ENCODE data around the gene GPRC5C.
"Not testable (repeated sequence)": the region's sequence is repeated elsewhere in the genome, so short reads cannot be mapped to it uniquely, and the experiment has no call there.

The GPRC5C gene, protein sequence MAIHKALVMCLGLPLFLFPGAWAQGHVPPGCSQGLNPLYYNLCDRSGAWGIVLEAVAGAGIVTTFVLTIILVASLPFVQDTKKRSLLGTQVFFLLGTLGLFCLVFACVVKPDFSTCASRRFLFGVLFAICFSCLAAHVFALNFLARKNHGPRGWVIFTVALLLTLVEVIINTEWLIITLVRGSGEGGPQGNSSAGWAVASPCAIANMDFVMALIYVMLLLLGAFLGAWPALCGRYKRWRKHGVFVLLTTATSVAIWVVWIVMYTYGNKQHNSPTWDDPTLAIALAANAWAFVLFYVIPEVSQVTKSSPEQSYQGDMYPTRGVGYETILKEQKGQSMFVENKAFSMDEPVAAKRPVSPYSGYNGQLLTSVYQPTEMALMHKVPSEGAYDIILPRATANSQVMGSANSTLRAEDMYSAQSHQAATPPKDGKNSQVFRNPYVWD

DNA sequence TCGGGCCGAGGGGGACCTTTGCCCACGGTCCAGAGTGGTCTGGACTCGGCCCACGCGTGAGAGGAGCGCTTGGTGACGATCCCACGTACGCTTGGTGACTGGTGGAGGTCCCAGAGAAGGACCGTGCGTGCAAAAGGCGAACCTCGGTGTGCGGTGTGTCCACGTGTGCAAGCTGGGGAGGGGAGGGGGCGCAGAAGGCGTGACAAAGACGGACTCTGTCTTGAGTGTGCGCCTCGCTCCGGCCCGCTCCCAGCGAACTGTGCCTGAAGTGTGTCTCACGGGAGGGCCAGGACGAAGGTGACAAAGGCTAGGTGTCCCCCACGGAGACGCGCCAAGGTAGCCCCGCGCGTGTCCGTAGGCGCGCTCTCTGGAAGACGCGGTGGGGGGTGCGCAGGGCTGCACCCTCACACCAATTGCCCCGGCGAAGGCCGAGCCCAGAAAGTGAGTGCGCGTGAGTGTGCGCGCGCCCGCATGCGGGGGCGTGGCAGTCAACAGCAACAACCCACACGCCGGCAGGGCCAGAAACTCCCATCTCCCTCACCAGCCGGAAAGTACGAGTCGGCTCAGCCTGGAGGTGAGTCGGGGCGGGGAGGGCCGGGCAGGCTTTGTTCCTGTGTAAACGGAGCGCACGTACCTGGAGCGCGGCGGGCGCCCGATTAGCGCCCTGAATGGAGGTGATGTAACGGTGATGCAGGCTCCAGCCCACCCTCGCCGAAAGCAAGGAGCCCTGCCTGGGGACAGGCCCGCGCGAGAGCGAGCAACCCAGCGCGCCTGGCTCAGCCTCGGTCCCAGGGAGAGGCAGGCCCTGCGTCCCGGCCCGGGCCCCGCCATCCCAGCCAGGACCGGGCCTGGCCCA lies at the start of gene GPRC5C:
GPRC5C (plus strand) TSS at position 521 of the 856 bp plus-strand sequence. CDS start 7,689 bp downstream, outside the sequence.
- DNase-seq = peak; percentile 59

DNA sequence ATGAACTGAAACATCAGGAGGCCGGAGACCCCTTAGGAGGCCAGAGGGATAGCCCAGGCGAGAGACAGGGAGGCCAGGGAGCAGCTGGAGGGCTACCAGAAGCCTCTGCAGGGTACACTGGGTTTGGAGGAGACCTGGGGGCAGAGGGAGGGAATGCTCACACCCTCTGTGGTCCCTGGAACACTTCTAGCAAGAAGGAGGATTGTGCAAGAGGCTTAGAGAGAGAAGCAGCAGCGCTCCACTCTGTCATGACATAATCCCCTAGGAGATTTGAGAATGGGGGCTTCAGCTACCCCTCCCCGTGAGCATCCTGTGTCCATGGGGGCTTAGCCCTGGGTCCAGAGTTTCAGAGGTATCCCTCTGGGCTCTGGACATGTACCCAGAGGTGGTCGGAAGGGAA lies 48.7 kb upstream of the GPRC5C start:
- DNase-seq = no peak

DNA sequence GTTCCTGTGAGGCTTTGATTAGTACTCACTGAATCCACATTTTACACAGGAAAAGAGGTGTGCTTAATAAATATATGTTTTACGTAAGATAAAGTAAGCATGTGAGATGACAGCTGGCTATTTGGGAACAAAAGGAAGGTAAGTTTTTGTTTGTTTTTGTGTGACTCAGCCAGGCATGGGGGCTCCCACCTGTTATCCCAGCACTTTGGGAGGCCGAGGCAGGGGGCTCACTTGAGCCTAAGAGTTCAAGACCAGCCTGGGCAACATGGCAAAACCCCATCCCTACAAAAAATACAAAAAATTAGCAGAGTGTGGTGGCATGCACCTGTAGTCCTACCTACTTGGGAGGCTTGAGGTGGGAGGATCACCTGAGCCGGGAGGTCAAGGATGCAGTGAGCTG lies 46.7 kb upstream of the GPRC5C start:
- no peak for DNase-seq

GRCh38 chr17:74386386-74386785 lies 45.5 kb upstream of the GPRC5C start:
- DNase-seq = no peak

DNA sequence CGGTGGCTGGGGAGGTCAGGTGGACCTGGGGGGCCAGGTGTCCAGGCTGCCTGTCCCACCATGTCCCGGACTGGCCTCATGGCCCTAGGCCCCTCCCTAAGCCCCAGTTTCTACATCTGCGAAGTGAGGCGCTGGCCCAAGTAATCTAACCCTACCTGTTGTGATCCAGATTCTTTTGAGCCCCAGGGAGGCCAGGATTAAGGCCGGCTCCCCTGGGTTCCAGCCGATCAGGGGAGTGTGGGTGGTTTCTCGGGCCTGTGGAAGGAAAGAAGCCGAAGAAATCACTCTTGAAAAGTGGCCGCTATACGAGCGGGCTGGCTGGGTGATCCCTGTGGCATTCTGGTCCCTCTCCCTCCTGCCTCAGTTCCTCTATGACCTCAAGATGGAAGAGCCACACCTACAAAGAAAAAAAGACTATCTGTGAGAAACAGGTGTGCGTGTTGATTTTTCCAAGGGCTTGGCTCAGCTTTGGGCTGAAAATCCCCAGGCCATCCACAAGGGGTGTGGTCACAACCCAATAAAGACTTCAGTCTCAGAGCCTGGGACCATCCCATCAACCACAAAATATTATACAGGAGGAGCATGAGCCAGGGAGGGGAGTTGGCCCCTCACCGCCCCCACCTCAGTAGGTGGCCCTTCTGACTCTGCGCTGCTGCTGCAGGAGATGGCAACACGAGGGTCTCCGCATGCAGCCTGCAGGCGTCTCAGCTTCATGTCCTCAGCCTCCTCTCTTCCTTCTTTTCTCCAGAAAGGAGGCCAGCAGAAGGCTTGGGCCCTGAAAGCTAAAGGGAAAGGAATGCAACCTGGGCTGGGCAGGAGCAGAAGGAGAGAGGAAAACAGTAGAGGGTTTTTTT lies 44.3 kb upstream of the GPRC5C start:
- DNase-seq = no peak

DNA sequence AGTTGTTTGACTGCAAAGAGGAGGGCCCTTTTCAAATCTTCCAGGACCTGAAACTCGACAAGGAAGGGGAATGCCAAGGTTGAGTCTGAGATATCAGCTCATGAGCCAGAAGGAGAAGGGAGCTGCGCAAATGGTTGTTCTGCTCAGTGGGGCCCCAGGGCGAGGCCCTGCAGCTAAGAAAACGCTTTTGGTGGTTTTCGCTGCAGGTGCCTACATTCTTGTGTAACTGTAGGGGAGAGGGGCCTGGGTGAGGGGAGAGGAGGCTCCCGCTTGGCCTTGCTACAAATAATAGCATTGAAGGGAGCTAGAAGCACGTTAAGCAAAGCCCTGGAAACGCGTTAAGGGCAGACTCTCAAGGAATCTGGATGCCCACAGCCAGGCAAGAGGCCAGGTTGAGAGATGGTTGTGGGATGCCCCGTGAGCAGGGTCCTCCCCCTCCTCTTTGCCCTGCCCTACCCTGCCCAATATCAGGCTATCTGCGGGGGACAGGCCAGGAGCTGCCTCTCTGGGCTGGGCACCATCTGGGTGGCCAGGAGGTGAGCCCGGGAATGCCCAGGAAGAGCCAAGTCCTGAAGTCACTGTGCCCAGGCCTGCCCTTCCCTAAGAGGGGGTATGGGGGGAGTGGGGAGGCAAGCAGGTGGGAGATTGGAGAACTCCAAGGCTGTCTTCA lies 42.7 kb upstream of the GPRC5C start:
- no peak for DNase-seq

DNA sequence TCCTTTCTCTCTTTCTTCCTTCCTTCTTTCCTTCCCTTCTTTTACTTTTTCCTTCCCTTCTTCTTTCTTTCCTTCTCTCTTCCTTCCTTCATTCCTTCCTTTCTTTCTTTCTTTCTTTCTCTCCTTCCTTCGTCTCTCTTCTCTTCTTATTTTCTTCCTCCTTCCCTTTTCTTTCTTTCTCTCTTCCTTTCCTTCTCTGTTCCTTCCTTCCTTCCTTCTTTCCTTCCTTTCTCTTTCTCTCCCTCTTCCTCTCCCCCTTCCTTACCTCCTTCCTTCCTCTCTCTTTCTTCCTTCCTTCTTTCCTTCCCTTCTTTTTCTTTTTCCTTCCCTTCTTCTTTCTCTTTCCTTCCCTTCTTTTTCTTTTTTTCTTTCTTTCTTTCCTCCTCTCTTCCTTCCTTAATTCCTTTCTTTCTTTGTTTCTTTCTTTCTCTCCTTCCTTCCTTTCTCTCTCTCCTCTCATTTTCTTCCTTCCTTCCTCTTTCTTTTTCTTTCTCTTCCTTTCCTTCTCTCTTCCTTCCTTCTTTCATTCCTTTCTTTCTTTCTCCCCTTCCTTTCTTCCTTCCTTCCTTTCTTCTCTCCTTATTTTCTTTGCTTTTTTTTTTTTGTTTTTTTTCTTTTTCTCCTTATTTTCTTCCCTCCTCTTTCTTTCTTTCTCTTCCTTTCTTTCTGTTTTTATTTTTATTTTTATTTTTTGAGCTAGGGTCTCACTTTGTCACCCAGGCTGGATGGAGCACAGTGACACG lies 41.8 kb upstream of the GPRC5C start:
- no peak for DNase-seq

- DNase-seq = no peak
Measured at GRCh38 chr17:74390680-74391653, 40.9 kb upstream of the GPRC5C start.

DNA sequence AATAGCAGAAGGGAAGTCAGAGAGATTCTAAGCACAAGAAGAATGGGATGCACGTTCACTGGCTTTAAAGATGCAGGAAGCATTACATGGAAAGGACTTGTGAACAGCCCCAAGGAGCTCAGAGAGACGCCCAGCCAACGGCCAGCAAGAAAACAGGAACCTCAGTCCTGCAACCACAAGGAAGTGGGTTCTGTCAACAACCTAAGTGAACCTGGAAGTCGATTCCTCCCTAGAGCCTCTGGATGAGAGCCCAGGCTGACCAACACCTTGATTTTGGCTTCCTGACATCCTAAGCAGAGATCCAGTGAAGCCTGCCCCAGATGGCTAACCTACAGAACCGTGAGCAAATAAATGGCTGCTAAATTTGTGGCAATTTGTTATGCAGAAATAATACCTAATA lies 40.1 kb upstream of the GPRC5C start:
- no peak for DNase-seq

- DNase-seq = no peak
Measured at GRCh38 chr17:74392848-74393247, 39.0 kb upstream of the GPRC5C start.

DNA sequence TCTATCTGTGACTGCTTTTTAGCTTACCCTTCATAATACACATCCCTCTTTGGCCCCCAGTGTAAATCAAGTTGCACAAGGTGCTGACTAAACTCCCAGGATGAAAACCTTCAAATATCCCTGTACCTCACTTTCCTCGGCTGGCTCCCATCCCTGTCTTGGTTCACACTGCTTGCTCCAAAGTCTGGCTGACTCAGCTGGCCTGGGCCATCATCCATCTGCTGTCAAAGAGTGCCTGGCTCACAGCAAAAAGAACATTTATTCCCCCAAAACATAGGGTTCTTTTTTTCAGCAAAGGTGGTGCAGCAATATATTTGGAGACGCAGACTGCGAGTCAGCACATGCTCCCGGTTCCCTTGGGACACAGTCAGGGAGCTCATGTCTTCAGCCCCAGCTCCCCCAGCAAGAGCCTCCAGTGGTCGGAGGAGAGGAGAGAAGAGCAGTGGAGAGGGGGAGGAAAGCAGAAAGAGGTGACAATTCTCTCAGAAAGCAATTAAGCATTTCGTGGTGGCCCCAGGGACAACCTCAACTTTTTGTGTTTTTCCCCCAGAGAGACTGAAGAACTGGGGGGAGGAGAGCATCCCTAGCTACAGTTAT lies 38.4 kb upstream of the GPRC5C start:
- DNase-seq = no peak

- DNase-seq = no peak
Measured at GRCh38 chr17:74394275-74394950, 37.5 kb upstream of the GPRC5C start.

- no peak for DNase-seq
Measured at GRCh38 chr17:74394977-74395376, 36.9 kb upstream of the GPRC5C start.

DNA sequence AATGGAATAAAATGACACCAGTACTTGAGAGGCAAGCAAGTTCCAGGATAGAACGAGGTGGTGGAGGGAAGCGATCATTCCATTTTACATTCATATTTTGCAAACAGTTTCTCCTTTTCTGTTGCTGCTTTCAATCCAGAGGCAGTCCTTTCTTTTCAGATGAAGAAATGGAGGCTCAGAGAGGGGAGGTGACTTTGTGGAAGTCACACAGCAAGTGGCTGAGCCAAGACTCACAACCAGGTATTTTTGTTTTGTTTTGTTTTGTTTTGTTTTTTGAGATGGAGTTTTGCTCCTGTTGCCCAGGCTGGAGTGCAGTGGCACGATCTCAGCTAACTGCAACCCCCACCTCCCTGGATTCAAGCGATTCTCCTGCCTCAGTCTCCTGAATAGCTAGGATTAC lies 35.3 kb upstream of the GPRC5C start:
- DNase-seq = no peak

GRCh38 chr17:74402048-74402447 lies 29.8 kb upstream of the GPRC5C start:
- no peak for DNase-seq

GRCh38 chr17:74403512-74404137 lies 28.3 kb upstream of the GPRC5C start:
- DNase-seq = no peak

DNA sequence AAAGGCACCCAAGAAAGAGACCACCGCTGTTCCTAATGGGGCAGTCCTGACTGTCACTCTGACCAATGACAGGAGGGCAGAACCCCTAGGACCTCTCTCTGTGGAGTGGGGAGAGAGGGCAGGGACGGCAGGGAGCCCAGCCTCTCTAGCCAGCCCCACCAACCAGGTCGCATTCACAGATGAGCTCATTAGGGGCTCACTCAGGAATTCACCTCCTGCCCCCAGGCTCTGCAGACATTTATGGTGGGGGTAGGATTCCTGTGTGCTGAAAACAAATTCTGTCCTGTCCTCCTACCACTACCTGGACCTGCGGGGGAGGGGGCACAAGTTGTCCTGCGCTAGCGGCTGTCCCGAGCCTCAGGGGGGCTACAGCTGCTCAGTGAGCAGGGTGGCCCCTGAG lies 27.7 kb upstream of the GPRC5C start:
- DNase-seq = no peak

DNA sequence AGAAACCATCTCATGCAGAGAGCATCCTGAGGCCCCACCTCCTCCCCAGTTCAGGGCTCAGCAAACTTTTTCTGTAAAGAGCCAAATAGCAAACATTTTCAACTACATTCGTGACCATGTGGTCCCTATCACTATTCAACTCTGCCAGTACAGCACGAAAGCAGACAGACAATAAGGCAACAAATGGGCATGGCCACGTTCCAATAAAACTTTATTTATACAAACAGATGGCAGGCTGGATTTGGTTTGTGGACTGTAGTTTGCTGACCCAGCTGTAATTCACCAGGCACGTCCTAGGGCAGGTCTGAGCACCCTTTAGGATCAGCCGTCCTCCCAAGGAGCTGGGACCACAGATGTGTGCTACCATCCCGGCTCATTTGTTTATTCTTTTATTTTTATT lies 27.1 kb upstream of the GPRC5C start:
- DNase-seq = no peak

GRCh38 chr17:74405311-74405710 lies 26.6 kb upstream of the GPRC5C start:
- not testable (repeated sequence) for DNase-seq
